Measurements from ENCODE around the gene TEX2.

Gene TEX2

DNA sequence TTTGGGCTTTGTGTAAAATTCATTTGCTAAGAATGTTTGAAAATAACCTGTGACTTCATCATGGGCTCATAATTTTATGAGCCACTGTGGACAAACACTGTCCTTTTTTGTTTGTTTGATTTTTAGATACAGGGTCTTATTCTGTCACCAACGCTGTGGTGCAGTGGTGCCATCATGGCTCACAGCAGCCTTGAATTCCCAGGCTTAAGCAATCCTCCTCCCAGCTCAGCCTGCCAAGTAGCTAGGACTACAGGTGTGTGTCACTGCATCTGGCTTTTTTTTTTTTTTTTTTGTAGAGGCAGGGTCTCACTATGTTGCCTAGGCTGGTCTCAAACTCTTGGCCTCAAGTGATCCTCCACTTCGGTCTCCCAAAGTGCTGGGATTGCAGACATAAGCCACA lies 8.3 kb downstream of the TEX2 start:
- no peak overlapping the region for H3K27ac ChIP-seq (ENCODE audit: low read length)
- no peak overlapping the region for H3K9ac ChIP-seq (ENCODE audit: low read length in 2 of 2)
- H3K4me1 ChIP-seq (ENCODE audit: control insufficient read depth, insufficient read depth, low read length) = peaks cover 4% of the 10 kb centered on the region
- H3K27me3 ChIP-seq (ENCODE audit: control insufficient read depth in 1 of 2, insufficient read depth in 2 of 2, low read length in 2 of 2) = no peaks in the 10 kb centered on the region
- no peak overlapping the region for H3K4me3 ChIP-seq (ENCODE audit: low read length in 2 of 2)
- H3K9me3 ChIP-seq (ENCODE audit: control insufficient read depth in 2 of 2, low read length in 2 of 2) = no peaks in the 10 kb centered on the region
- H3K36me3 ChIP-seq (ENCODE audit: control insufficient read depth in 2 of 2, insufficient read depth in 2 of 2, low read length in 2 of 2) = no peaks in the 10 kb centered on the region

DNA sequence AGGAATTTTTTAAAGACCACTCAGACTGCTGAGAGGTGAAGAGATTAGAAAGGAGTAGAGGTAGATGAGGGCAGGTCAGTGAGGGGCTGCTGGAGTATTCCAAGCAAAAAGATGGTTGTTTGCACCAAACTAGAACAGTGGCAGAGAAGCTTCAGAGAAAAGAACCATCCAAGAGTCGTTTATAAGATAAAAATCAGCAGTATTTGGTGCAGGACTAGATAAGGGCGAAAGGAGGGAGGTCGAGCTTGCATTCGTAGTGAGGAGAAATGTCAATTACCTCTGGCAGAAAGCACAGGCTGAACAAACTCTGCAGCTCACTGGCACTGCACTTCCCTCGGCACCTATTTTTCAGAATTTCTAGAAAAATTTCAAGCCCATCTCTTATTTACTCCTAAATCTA lies 9.6 kb downstream of the TEX2 start:
- H3K27ac ChIP-seq (ENCODE audit: low read length) = no peak overlapping the region
- no peaks in the 10 kb centered on the region for H3K36me3 ChIP-seq (ENCODE audit: control insufficient read depth in 2 of 2, insufficient read depth in 2 of 2, low read length in 2 of 2)
- no peak overlapping the region for H3K9ac ChIP-seq (ENCODE audit: low read length in 2 of 2)
- H3K27me3 ChIP-seq (ENCODE audit: control insufficient read depth in 1 of 2, insufficient read depth in 2 of 2, low read length in 2 of 2) = no peaks in the 10 kb centered on the region
- H3K9me3 ChIP-seq (ENCODE audit: control insufficient read depth in 2 of 2, low read length in 2 of 2) = no peaks in the 10 kb centered on the region
- H3K4me1 ChIP-seq (ENCODE audit: control insufficient read depth, insufficient read depth, low read length) = peaks cover 4% of the 10 kb centered on the region
- H3K4me3 ChIP-seq (ENCODE audit: low read length in 2 of 2) = no peak overlapping the region

DNA sequence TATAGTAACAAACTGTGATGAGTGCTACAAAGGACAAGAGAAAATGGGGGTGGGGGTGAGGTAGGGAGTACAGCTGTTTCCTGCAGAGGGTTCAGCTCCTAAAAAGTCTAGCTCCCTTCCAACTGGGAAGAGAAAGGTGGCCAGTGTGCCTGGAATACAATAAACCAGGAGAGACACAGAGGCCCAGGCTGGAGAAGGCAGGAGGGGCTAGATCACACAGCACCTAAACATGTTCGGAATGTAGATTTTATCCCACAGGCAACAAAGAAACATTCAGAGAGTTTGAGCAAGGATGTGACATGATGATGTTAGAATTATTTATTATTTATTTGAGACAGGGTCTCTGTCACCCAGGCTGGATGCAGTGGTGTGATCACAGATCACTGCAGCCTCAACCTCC lies 10.2 kb downstream of the TEX2 start:
- H3K27me3 ChIP-seq (ENCODE audit: control insufficient read depth in 1 of 2, insufficient read depth in 2 of 2, low read length in 2 of 2) = no peaks in the 10 kb centered on the region
- no peak overlapping the region for H3K4me3 ChIP-seq (ENCODE audit: low read length in 2 of 2)
- H3K36me3 ChIP-seq (ENCODE audit: control insufficient read depth in 2 of 2, insufficient read depth in 2 of 2, low read length in 2 of 2) = no peaks in the 10 kb centered on the region
- peaks cover 4% of the 10 kb centered on the region for H3K4me1 ChIP-seq (ENCODE audit: control insufficient read depth, insufficient read depth, low read length)
- H3K9ac ChIP-seq (ENCODE audit: low read length in 2 of 2) = no peak overlapping the region
- no peak overlapping the region for H3K27ac ChIP-seq (ENCODE audit: low read length)
- H3K9me3 ChIP-seq (ENCODE audit: control insufficient read depth in 2 of 2, low read length in 2 of 2) = no peaks in the 10 kb centered on the region

DNA sequence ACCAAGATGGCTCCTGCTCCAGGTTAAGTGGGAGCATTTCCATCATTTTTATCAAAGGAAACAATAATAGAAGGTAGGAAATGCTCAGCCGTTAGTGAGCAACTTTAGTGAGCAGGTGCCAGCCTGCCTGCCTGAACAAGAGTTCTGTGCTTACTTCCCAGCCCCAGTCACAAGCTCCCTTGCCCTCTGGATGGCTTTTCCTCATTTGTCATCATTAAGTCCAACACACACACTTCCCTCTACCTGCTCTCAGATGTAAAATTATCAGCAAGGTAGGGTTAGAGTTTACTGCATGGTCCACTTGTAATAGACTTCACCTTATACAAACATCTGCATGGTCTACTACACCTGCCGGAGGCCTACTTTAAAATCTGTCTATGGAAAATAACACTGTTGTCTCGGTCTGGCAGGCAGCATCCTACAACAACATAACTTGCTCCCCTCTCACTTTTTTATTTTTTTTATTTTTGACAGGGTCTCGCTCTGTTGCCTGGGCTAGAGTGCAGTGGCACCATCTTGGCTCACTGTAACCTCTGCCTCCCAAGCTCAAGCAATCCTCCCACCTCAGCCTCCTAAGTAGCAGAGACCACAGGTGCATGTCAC lies 12.7 kb downstream of the TEX2 start:
- Histone ChIP-seq H3K4me3 (ENCODE audit: low read length in 2 of 2) (no peak overlapping the region), H3K36me3 (ENCODE audit: control insufficient read depth in 2 of 2, insufficient read depth in 2 of 2, low read length in 2 of 2) (no peaks in the 10 kb centered on the region), H3K27ac (ENCODE audit: low read length) (no peak overlapping the region), H3K27me3 (ENCODE audit: control insufficient read depth in 1 of 2, insufficient read depth in 2 of 2, low read length in 2 of 2) (no peaks in the 10 kb centered on the region), H3K9ac (ENCODE audit: low read length in 2 of 2) (no peak overlapping the region), H3K4me1 (ENCODE audit: control insufficient read depth, insufficient read depth, low read length) (peaks cover 4% of the 10 kb centered on the region), H3K9me3 (ENCODE audit: control insufficient read depth in 2 of 2, low read length in 2 of 2) (no peaks in the 10 kb centered on the region)

DNA sequence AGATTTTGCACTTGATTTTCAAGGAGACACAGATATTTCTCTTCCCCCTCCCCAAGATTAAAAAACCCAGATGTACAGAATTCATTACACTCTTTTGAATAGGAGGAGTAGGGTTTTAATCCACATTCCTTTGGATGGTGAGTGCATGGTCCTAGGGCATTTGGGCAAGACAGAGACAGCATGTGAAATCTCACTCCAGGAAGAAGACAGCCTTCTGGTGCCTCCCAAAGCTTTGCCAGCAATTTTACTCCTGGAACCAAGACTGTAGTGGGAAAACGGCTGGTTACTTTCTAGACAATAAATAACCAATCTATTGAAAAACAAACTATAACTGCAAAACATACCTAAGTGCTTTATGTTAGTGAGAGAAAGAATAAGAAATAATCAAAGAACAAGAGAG lies 15.2 kb downstream of the TEX2 start:
- Histone ChIP-seq H3K27me3 (ENCODE audit: control insufficient read depth in 1 of 2, insufficient read depth in 2 of 2, low read length in 2 of 2) (no peaks in the 10 kb centered on the region), H3K36me3 (ENCODE audit: control insufficient read depth in 2 of 2, insufficient read depth in 2 of 2, low read length in 2 of 2) (no peaks in the 10 kb centered on the region), H3K27ac (ENCODE audit: low read length) (no peak overlapping the region), H3K9ac (ENCODE audit: low read length in 2 of 2) (no peak overlapping the region), H3K4me3 (ENCODE audit: low read length in 2 of 2) (no peak overlapping the region), H3K9me3 (ENCODE audit: control insufficient read depth in 2 of 2, low read length in 2 of 2) (no peaks in the 10 kb centered on the region), H3K4me1 (ENCODE audit: control insufficient read depth, insufficient read depth, low read length) (peaks cover 4% of the 10 kb centered on the region)

DNA sequence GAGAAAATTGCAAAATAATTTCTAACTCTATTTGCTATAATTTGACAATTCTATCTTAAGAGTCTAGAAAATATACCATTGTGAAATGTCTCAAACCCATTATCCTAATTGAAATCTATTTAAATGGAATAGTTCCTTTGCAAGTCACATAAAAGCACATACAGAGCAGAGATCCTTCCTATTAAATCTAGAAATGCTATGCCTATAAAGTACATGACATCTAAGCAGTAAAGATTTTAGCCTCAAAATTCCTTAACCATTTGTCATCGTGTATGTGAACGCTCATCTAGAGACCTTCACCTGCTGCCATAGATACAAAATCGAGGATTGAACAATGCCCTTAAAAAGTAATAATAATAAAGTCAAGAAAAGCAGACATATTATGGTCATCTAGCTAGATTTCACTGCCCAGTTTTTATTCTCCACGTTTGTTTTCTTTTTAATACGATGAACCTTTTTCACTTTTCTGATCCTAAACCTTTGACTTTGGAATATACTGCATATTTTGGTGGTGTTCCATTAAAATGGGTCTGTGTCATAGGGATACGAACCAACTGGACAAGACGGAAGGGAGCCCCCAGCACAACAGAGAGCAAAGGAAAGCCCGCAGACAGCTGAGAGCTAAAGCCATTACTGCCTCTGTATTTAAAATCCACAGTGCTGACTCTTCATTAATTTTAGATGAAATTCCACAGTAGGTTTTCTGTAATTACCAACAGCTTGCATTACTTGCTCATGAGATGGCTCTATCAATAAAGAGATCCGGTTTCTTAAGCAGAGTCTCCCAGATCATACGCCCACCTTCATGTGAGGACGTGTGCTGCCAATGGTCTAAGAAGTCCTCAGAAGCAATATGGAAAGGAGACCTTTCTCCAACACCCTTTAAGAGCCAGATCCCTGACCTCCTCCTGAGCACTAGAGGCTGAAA lies 17.6 kb downstream of the TEX2 start:
- no peaks in the 10 kb centered on the region for H3K9me3 ChIP-seq (ENCODE audit: control insufficient read depth in 2 of 2, low read length in 2 of 2)
- no peaks in the 10 kb centered on the region for H3K36me3 ChIP-seq (ENCODE audit: control insufficient read depth in 2 of 2, insufficient read depth in 2 of 2, low read length in 2 of 2)
- H3K27me3 ChIP-seq (ENCODE audit: control insufficient read depth in 1 of 2, insufficient read depth in 2 of 2, low read length in 2 of 2) = no peaks in the 10 kb centered on the region
- H3K27ac ChIP-seq (ENCODE audit: low read length) = no peak overlapping the region
- H3K9ac ChIP-seq (ENCODE audit: low read length in 2 of 2) = no peak overlapping the region
- H3K4me3 ChIP-seq (ENCODE audit: low read length in 2 of 2) = no peak overlapping the region
- H3K4me1 ChIP-seq (ENCODE audit: control insufficient read depth, insufficient read depth, low read length) = peaks cover 12% of the 10 kb centered on the region

DNA sequence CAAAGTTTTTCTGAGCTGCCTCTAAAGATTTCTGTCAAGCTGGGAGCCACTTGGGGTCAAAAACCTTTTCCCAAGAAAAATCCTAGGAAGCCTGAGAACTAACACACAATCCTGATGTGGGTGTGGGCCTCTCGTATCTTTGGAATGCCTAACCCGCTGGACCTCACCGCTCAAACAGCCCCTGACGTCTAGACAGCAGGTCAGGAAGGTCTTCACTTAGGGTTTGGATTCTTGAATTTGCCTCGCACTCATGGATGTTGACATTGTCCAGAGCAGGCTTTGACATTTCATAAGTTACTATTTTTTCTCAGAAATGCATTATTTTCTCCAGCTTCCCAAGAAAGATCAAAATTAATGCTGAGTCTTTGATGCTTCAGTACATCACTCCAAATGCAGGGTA lies 18.9 kb downstream of the TEX2 start:
- Histone ChIP-seq H3K36me3 (ENCODE audit: control insufficient read depth in 2 of 2, insufficient read depth in 2 of 2, low read length in 2 of 2) (no peaks in the 10 kb centered on the region), H3K4me1 (ENCODE audit: control insufficient read depth, insufficient read depth, low read length) (peaks cover 13% of the 10 kb centered on the region), H3K9me3 (ENCODE audit: control insufficient read depth in 2 of 2, low read length in 2 of 2) (no peaks in the 10 kb centered on the region), H3K27me3 (ENCODE audit: control insufficient read depth in 1 of 2, insufficient read depth in 2 of 2, low read length in 2 of 2) (no peaks in the 10 kb centered on the region), H3K9ac (ENCODE audit: low read length in 2 of 2) (no peak overlapping the region), H3K27ac (ENCODE audit: low read length) (no peak overlapping the region), H3K4me3 (ENCODE audit: low read length in 2 of 2) (no peak overlapping the region)

DNA sequence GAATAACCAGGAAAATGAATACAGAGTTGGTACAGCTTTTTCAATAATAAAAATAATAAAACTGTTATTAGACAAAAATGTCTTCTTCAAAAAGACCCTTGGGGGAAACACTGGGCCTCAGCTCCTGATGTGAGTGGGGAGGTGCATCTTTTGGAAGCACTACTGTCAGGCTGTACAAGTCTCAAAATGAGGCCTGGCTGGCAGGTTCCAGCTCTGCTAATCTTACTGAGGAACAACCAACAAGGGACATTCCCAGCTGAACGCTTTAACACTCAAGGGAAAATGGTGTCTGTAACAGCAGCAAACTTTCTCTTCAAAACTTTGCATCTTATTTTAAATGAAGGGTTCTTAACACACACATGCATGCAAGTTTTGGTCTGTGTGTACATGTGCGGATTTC lies 19.7 kb downstream of the TEX2 start:
- H3K4me1 ChIP-seq (ENCODE audit: control insufficient read depth, insufficient read depth, low read length) = peaks cover 13% of the 10 kb centered on the region
- H3K27me3 ChIP-seq (ENCODE audit: control insufficient read depth in 1 of 2, insufficient read depth in 2 of 2, low read length in 2 of 2) = no peaks in the 10 kb centered on the region
- no peak overlapping the region for H3K9ac ChIP-seq (ENCODE audit: low read length in 2 of 2)
- no peak overlapping the region for H3K4me3 ChIP-seq (ENCODE audit: low read length in 2 of 2)
- no peak overlapping the region for H3K27ac ChIP-seq (ENCODE audit: low read length)
- no peaks in the 10 kb centered on the region for H3K9me3 ChIP-seq (ENCODE audit: control insufficient read depth in 2 of 2, low read length in 2 of 2)
- H3K36me3 ChIP-seq (ENCODE audit: control insufficient read depth in 2 of 2, insufficient read depth in 2 of 2, low read length in 2 of 2) = no peaks in the 10 kb centered on the region

DNA sequence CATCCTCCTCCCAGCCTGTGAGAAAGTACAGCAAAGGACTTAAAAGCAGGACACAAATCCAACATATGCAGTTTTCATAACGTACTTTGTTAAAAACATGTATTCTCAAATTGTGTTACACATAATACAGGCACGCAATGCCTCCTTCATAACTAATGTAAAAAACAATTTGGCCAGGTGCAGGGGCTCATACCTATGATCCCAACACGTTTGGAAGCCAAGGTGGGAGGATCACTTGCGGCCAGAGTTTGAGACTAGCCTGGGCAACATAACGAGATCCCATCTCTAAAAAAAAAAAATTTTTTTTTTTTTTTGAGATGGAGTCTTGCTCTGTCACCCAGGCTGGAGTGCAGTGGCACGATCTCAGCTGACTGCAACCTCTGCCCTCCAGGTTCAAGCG lies 20.4 kb downstream of the TEX2 start:
- no peak overlapping the region for H3K9ac ChIP-seq (ENCODE audit: low read length in 2 of 2)
- H3K36me3 ChIP-seq (ENCODE audit: control insufficient read depth in 2 of 2, insufficient read depth in 2 of 2, low read length in 2 of 2) = no peaks in the 10 kb centered on the region
- peaks cover 13% of the 10 kb centered on the region for H3K4me1 ChIP-seq (ENCODE audit: control insufficient read depth, insufficient read depth, low read length)
- H3K27me3 ChIP-seq (ENCODE audit: control insufficient read depth in 1 of 2, insufficient read depth in 2 of 2, low read length in 2 of 2) = no peaks in the 10 kb centered on the region
- H3K4me3 ChIP-seq (ENCODE audit: low read length in 2 of 2) = no peak overlapping the region
- H3K27ac ChIP-seq (ENCODE audit: low read length) = no peak overlapping the region
- no peaks in the 10 kb centered on the region for H3K9me3 ChIP-seq (ENCODE audit: control insufficient read depth in 2 of 2, low read length in 2 of 2)

DNA sequence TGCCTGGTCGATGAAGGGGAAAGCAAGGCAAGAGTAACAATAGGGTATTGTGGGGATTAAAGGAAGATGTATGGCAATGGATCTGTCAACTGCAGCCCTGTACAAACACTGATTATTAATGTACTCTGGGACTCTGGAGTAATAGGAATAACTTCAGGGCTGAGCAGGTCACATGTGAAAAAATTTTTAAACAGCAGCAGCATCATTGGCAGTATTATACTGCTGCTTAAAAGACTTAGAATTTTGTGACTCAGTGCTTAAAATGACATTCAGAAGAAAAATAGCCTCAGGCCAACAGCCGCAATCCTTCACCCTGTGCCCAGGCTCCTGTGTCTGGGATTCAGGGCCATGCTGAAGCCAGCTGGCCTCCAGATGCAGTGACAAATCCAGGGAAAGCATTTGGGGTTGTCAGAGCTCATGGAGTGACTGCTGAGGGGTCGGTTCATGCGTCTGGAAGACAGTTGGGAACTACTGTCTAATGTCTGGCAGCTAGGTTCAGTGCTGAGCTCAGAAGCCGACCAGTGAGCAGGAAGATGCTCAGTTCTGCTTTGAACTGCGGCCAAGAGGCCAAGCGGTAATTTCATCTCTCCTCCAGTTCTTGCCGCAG lies 22.2 kb downstream of the TEX2 start:
- H3K27ac ChIP-seq (ENCODE audit: low read length) = peak overlapping the region; percentile 41
- peak overlapping the region in 1 of 2 donors; percentile 29 for H3K4me3 ChIP-seq (ENCODE audit: low read length in 2 of 2)
- no peaks in the 10 kb centered on the region for H3K27me3 ChIP-seq (ENCODE audit: control insufficient read depth in 1 of 2, insufficient read depth in 2 of 2, low read length in 2 of 2)
- H3K36me3 ChIP-seq (ENCODE audit: control insufficient read depth in 2 of 2, insufficient read depth in 2 of 2, low read length in 2 of 2) = no peaks in the 10 kb centered on the region
- H3K9ac ChIP-seq (ENCODE audit: low read length in 2 of 2) = peak overlapping the region; percentile 5 to 7
- no peaks in the 10 kb centered on the region for H3K9me3 ChIP-seq (ENCODE audit: control insufficient read depth in 2 of 2, low read length in 2 of 2)
- H3K4me1 ChIP-seq (ENCODE audit: control insufficient read depth, insufficient read depth, low read length) = peaks cover 13% of the 10 kb centered on the region
